ENCODE results near the gene SSBP3.

SSBP3 gene

DNA sequence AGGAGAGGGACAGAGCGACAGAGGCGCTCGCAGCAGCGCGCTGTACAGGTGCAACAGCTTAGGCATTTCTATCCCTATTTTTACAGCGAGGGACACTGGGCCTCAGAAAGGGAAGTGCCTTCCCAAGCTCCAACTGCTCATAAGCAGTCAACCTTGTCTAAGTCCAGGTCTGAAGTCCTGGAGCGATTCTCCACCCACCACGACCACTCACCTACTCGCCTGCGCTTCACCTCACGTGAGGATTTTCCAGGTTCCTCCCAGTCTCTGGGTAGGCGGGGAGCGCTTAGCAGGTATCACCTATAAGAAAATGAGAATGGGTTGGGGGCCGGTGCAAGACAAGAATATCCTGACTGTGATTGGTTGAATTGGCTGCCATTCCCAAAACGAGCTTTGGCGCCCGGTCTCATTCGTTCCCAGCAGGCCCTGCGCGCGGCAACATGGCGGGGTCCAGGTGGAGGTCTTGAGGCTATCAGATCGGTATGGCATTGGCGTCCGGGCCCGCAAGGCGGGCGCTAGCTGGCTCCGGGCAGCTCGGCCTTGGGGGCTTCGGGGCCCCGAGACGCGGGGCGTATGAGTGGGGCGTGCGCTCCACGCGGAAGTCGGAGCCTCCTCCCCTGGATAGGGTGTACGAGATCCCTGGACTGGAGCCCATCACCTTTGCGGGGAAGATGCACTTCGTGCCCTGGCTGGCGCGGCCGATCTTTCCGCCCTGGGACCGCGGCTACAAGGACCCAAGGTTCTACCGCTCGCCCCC lies 206.3 kb downstream of the SSBP3 start, which contains the start of the genes CYB5RL and MRPL37:
TSS of gene CYB5RL (minus strand) at position 266 of the 754 bp plus-strand sequence. CDS start 4,414 bp downstream, outside the sequence.
TSS of gene MRPL37 (plus strand) at position 403 of the 754 bp plus-strand sequence. CDS start at position 480, 77 bp downstream.
- peak within 1 kb of the TSS; percentile 95 for H3K4me2 ChIP-seq
- H3K27me3 ChIP-seq: no peaks in the 10 kb centered on the region
- peak within 1 kb of the TSS; percentile 94 for H3K4me3 ChIP-seq
- no peaks in the 10 kb centered on the region for H3K9me3 ChIP-seq
- H3K36me3 ChIP-seq: peaks cover 44% of the 10 kb centered on the region
- peak within 1 kb of the TSS; percentile 85 for H3K27ac ChIP-seq
- peak within 1 kb of the TSS; percentile 91 for H3K9ac ChIP-seq
- peaks cover 36% of the 10 kb centered on the region for H4K20me1 ChIP-seq
- peaks cover 33% of the 10 kb centered on the region for H3K4me1 ChIP-seq
- no peak for TF ChIP-seq Cebpa-rat (IDR thresholded peaks at IDR 0.05)

DNA sequence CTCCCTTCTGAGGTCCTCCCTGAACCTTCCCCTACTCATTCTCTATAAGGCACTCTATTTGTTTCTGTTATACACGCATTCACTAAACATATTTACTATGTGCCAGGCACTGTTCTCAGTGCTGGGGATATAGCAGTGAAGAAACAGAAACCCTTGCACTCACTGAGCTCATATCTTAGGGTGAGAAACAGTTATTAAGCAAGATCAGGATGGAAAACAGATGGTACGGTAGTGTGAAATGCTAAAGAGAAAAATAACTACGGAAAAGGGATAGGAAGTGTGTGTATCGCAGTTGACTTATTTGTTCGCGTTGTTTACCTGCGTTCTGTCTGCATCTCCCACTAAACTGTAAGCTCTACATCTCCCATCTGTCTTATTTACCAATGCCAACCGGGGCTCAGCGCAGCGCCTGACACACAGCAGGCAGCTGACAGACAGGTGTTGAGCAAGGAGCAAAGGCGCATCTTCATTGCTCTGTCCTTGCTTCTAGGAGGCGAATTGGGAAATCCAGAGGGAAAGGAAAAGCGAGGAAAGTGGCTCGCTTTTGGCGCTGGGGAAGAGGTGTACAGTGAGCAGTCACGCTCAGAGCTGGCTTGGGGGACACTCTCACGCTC lies 206.9 kb downstream of the SSBP3 start:
- no peak for TF ChIP-seq Cebpa-rat (IDR thresholded peaks at IDR 0.05)
- Histone ChIP-seq H4K20me1 (peaks cover 29% of the 10 kb centered on the region), H3K27ac (peak overlapping the region; percentile 85)

DNA sequence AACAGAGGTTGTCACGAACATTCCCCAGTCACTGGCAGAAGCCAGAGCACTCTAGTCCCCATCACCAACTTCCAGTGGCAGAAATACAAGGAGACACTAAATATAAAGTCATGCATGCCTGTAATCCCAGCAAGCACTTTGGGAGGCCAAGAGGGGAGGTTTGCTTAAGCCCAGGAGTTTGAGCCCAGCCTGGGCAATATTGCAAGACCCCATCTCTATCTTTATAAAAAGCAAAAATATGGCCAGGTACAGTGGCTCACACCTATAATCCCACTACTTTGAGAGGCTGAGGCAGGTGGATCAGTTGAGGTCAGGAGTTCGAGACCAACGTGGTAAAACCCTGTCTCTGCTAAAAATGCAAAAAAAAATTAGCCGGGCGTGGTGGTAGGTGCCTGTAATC lies 212.7 kb downstream of the SSBP3 start:
- TF ChIP-seq Cebpa-rat (IDR thresholded peaks at IDR 0.05): no peak
- Histone ChIP-seq H3K27ac (no peak overlapping the region), H4K20me1 (no peaks in the 10 kb centered on the region), H3K4me3 (no peak overlapping the region), H3K4me2 (no peak overlapping the region), H3K9me3 (no peaks in the 10 kb centered on the region), H3K27me3 (no peaks in the 10 kb centered on the region), H3K9ac (no peak overlapping the region), H3K36me3 (peaks cover 76% of the 10 kb centered on the region), H3K4me1 (no peaks in the 10 kb centered on the region)

More for the DNA sequence above, 206.9 kb downstream of the SSBP3 start:
- Histone ChIP-seq H3K4me2 (peak overlapping the region; percentile 95), H3K4me1 (peaks cover 33% of the 10 kb centered on the region), H3K4me3 (peak overlapping the region; percentile 94), H3K36me3 (peaks cover 44% of the 10 kb centered on the region), H3K9me3 (no peaks in the 10 kb centered on the region), H3K9ac (peak overlapping the region; percentile 91), H3K27me3 (no peaks in the 10 kb centered on the region)

DNA sequence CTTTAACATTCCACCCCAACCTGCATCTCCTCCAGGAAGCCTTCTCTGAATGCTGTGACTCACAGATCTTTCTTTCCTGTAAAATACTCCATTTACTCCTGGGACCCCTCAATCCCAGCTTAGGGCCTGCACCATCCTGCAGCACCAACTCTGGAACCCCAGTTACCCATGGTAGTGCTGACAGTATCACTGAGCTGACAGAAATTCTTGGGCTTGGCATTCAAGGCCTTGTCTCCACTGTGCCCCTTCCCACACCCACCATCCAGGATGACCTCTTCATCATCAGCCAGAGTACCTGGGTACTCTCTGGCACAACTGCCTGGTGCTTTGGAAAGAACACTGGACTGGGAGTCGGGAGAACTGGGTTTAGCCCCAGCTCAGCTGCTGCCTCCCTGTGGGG lies 214.7 kb downstream of the SSBP3 start:
- no peak for TF ChIP-seq Cebpa-rat (IDR thresholded peaks at IDR 0.05)
- Histone ChIP-seq H3K9me3 (no peaks in the 10 kb centered on the region), H3K4me2 (no peak overlapping the region), H3K27ac (no peak overlapping the region), H3K4me3 (no peak overlapping the region), H3K4me1 (no peaks in the 10 kb centered on the region), H3K27me3 (no peaks in the 10 kb centered on the region), H3K9ac (no peak overlapping the region), H4K20me1 (no peaks in the 10 kb centered on the region), H3K36me3 (peaks cover 95% of the 10 kb centered on the region)

DNA sequence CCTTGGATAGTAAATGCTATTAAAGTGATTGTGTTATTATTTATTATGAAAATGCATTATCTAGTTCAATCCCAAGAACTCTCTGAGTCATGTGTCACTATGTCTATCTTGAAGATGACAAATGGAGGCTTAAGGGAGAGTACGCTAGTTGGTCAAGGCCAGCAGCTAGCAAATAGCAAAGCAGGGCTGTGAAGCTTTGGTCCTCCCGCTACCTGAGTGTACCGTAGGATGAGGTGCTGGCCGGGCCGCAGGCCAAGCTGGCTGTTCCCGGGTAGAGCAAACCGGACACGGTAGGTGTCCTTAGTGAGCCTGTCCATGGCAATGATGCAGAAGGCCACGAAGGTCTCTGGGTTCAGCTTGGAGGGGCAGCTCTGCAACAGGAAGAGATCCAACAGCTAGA lies 215.7 kb downstream of the SSBP3 start:
- Histone ChIP-seq H3K9ac (no peak overlapping the region), H3K4me1 (no peaks in the 10 kb centered on the region), H3K4me2 (no peak overlapping the region), H4K20me1 (no peaks in the 10 kb centered on the region), H3K27ac (no peak overlapping the region), H3K36me3 (peaks cover 89% of the 10 kb centered on the region), H3K4me3 (no peak overlapping the region), H3K9me3 (no peaks in the 10 kb centered on the region), H3K27me3 (no peaks in the 10 kb centered on the region)
- TF ChIP-seq Cebpa-rat (IDR thresholded peaks at IDR 0.05): no peak

DNA sequence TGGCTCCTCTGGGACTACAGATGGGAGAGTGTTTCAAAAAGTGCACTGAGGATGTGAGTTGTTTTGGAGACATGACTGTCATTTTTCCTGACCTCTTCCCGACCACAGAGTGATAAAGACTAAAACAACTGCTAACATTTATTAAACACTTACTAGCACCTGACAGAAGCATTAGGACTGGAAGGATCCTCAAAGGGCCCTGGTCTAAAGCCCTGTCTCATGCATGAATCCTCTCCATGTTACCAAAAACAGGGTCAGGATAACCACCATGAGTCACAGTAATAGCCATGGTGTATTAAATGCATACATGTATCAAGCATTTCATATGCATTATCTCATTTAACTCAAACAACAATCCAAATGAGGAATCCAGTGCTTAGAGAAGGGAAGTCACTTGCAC lies 217.9 kb downstream of the SSBP3 start:
- Histone ChIP-seq H3K9ac (no peak overlapping the region), H3K9me3 (no peaks in the 10 kb centered on the region), H3K4me2 (no peak overlapping the region), H3K4me3 (no peak overlapping the region), H3K27ac (no peak overlapping the region), H3K27me3 (no peaks in the 10 kb centered on the region), H3K36me3 (peaks cover 79% of the 10 kb centered on the region), H4K20me1 (no peaks in the 10 kb centered on the region), H3K4me1 (no peaks in the 10 kb centered on the region)
- no peak for TF ChIP-seq Cebpa-rat (IDR thresholded peaks at IDR 0.05)

DNA sequence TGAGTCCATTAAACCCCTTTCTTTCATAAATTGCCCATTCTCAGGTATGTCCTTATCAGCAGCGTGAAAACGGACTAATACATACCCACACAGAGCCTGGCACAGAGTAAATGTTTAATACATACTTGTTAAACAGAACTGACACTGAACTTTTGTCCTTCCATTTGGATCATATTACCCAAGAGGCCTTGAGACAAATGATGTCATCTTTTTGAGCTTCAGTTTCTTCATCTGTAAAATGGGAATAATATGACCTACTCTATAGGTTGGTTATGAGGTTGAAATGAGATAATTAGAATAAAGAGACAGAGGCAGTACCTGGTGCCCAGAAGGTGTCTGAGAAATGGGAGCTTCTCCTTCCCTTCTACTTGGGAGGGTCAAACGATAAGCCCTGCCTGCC lies 220.1 kb downstream of the SSBP3 start:
- Histone ChIP-seq H3K4me2 (no peak overlapping the region), H3K4me3 (no peak overlapping the region), H3K27ac (no peak overlapping the region), H3K36me3 (peaks cover 75% of the 10 kb centered on the region), H3K27me3 (no peaks in the 10 kb centered on the region), H3K4me1 (no peaks in the 10 kb centered on the region), H3K9me3 (no peaks in the 10 kb centered on the region), H4K20me1 (no peaks in the 10 kb centered on the region), H3K9ac (no peak overlapping the region)
- TF ChIP-seq Cebpa-rat (IDR thresholded peaks at IDR 0.05): no peak

DNA sequence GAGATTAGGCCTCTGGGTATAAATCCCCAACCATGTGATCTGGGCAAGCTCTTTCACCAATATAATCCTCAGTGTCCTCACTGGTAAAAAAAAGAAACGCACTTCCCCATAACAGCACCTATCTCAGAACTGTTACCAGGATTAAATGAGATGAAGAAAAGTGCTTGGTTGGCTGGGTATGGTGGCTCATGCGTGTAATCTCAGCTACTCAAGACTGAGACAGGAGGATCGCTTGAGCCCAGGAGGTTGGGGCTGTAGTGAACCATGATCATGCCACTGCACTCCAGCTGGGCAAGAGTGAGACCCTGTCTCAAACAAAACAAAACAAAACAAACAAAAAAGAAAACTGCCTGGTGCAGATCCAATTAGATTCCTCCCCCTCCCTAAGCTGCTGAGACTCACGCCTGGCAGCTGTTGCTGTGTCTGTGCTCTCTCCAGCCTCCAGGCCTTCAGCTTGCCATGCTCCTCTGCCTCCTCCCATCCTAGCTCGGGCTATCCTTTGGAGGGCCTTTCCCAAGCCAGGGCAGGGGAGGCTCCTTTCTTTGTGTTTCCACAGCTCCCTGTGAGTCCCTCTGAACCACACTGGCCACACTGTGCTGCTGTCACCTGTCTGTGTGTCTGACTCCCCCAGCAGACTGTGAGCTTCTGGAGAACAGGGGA lies 225.4 kb downstream of the SSBP3 start:
- no peaks in the 10 kb centered on the region for H4K20me1 ChIP-seq
- no peak overlapping the region for H3K27ac ChIP-seq
- H3K4me2 ChIP-seq: no peak overlapping the region
- no peaks in the 10 kb centered on the region for H3K9me3 ChIP-seq
- H3K4me1 ChIP-seq: no peaks in the 10 kb centered on the region
- TF ChIP-seq Cebpa-rat (IDR thresholded peaks at IDR 0.05): no peak
- no peak overlapping the region for H3K9ac ChIP-seq
- H3K36me3 ChIP-seq: peaks cover 61% of the 10 kb centered on the region
- no peak overlapping the region for H3K4me3 ChIP-seq
- H3K27me3 ChIP-seq: no peaks in the 10 kb centered on the region

DNA sequence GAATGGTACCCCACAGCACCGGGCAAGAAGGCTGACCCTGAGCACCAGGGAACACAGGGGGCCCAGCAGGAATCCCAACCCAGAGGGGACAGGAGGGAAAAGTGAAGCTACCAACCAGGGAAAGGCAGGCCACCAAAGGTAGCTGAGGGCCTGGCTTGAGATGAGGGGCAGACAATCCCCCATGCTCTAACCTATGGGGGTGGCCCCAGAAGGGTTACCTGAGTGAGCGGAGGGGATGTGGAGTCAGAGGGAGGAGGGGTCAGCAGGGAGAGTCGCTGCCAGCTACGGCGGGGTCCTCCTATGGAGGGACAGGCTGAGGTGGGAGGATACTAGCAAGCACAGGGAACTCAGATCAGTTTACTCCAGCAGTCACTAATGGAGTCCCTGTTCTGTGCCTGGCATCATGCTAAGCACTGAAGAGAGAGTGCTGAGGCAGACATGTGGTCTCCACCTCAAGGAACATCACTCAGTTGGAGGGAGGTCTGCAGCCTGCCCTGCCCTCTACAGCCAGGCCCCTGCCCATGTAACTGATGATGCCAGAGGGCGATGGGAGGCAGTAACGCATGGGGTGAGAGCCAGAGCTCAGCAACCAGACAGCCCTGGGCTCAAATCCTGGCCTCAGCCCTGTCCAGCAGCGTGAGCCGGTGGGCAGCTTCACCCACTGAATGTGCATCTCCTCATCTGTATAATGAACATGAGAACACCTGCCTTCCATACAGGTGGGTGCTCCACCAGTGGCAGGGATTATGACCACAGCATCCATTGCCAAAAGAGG lies 227.7 kb downstream of the SSBP3 start:
- no peak overlapping the region for H3K4me3 ChIP-seq
- H3K27me3 ChIP-seq: no peaks in the 10 kb centered on the region
- H3K4me1 ChIP-seq: peaks cover 10% of the 10 kb centered on the region
- H3K9ac ChIP-seq: no peak overlapping the region
- H3K36me3 ChIP-seq: peaks cover 65% of the 10 kb centered on the region
- no peaks in the 10 kb centered on the region for H3K9me3 ChIP-seq
- H4K20me1 ChIP-seq: no peaks in the 10 kb centered on the region
- no peak overlapping the region for H3K4me2 ChIP-seq
- no peak overlapping the region for H3K27ac ChIP-seq
- no peak for TF ChIP-seq Cebpa-rat (IDR thresholded peaks at IDR 0.05)
